ENCODE measurements around the gene NEBL.

The NEBL gene

DNA sequence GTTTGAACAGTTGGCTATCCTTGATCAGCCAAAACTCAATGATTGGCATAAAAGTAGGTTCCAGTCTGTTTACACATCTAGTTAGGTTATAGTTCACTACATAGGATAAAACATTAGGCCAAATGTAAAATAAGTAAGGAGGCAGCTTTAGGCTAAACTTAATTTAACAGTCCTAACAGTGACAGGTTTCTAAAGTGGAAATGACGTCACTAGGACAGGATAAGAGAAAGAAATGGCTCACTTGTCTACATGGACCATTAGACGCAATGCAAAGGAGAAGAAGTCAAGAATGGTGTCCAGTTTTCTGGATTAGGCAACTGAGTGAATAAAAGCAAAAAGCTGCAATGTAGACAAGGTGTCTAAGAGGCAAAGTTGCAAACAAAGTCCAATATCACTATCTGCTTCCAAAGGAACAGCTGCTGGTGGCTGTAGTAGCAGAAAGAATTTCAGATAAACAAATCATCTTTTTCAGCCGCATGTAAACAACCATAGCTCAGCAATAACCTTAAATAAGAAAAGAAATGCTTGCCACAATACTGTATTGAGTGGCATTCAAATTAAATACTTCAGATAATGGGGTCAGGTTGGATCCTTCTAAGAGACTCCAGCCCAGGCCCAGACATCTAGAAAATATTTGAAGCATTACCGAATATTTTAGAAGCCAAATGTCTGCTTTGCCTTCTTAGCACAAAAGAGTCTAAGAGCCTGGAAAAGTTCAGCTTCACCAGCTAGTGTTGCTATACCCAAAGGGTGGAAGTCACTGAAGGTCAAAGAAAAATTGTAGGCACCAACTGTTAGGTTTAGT lies 154.2 kb downstream of the NEBL start:
- H3K4me3 ChIP-seq (ENCODE audit: low read depth, low read length, poor library complexity, severe bottlenecking), result no peak overlapping the region
- no peaks in the 10 kb centered on the region for H3K36me3 ChIP-seq (ENCODE audit: insufficient read depth, low read length)
- no peak overlapping the region for H2AFZ ChIP-seq (ENCODE audit: low read length)
- H3K9me2 ChIP-seq (ENCODE audit: low read depth, low read length), result no peaks in the 10 kb centered on the region
- no peaks in the 10 kb centered on the region for H3F3A ChIP-seq (ENCODE audit: insufficient read depth, low read length)
- H3K9ac ChIP-seq (ENCODE audit: low read length), result no peak overlapping the region
- H3K27ac ChIP-seq (ENCODE audit: low read depth, low read length, poor library complexity, severe bottlenecking), result no peak overlapping the region
- H3K9me3 ChIP-seq (ENCODE audit: low read length), result no peaks in the 10 kb centered on the region
- H4K20me1 ChIP-seq (ENCODE audit: insufficient read depth, low read length), result no peaks in the 10 kb centered on the region
- H3K4me2 ChIP-seq (ENCODE audit: low read length), result no peak overlapping the region
- H3K27me3 ChIP-seq (ENCODE audit: insufficient read depth, low read length), result no peaks in the 10 kb centered on the region
- no peak for TF ChIP-seq EZH2 (IDR thresholded peaks at IDR 0.05; ENCODE audit: borderline replicate concordance, low read length)
- TF ChIP-seq CTCF (IDR thresholded peaks at IDR 0.05; ENCODE audit: low read length), result no peak
- H3K79me2 ChIP-seq (ENCODE audit: insufficient read depth, low read length), result no peaks in the 10 kb centered on the region
- H3K4me1 ChIP-seq (ENCODE audit: insufficient read depth, low read length, severe bottlenecking), result no peaks in the 10 kb centered on the region

- Histone ChIP-seq H2AFZ (ENCODE audit: low read length) (no peak overlapping the region), H3K27me3 (ENCODE audit: insufficient read depth, low read length) (no peaks in the 10 kb centered on the region), H3F3A (ENCODE audit: insufficient read depth, low read length) (no peaks in the 10 kb centered on the region), H3K79me2 (ENCODE audit: insufficient read depth, low read length) (no peaks in the 10 kb centered on the region), H4K20me1 (ENCODE audit: insufficient read depth, low read length) (no peaks in the 10 kb centered on the region), H3K9ac (ENCODE audit: low read length) (no peak overlapping the region), H3K4me2 (ENCODE audit: low read length) (no peak overlapping the region), H3K9me2 (ENCODE audit: low read depth, low read length) (no peaks in the 10 kb centered on the region), H3K4me3 (ENCODE audit: low read depth, low read length, poor library complexity, severe bottlenecking) (no peak overlapping the region), H3K9me3 (ENCODE audit: low read length) (no peaks in the 10 kb centered on the region), H3K4me1 (ENCODE audit: insufficient read depth, low read length, severe bottlenecking) (no peaks in the 10 kb centered on the region), H3K27ac (ENCODE audit: low read depth, low read length, poor library complexity, severe bottlenecking) (no peak overlapping the region), H3K36me3 (ENCODE audit: insufficient read depth, low read length) (no peaks in the 10 kb centered on the region)
- no peak for TF ChIP-seq CTCF (IDR thresholded peaks at IDR 0.05; ENCODE audit: low read length)
- TF ChIP-seq EZH2 (IDR thresholded peaks at IDR 0.05; ENCODE audit: borderline replicate concordance, low read length), result no peak
Observed at GRCh38 chr10:20740120-20740519, 157.0 kb downstream of the NEBL start.

GRCh38 chr10:20737107-20737506 lies 160.0 kb downstream of the NEBL start:
- no peak overlapping the region for H3K4me3 ChIP-seq (ENCODE audit: low read depth, low read length, poor library complexity, severe bottlenecking)
- no peaks in the 10 kb centered on the region for H3K27me3 ChIP-seq (ENCODE audit: insufficient read depth, low read length)
- TF ChIP-seq EZH2 (IDR thresholded peaks at IDR 0.05; ENCODE audit: borderline replicate concordance, low read length), result no peak
- H3K36me3 ChIP-seq (ENCODE audit: insufficient read depth, low read length), result no peaks in the 10 kb centered on the region
- no peaks in the 10 kb centered on the region for H3K9me2 ChIP-seq (ENCODE audit: low read depth, low read length)
- no peaks in the 10 kb centered on the region for H4K20me1 ChIP-seq (ENCODE audit: insufficient read depth, low read length)
- H3K27ac ChIP-seq (ENCODE audit: low read depth, low read length, poor library complexity, severe bottlenecking), result no peak overlapping the region
- H3K79me2 ChIP-seq (ENCODE audit: insufficient read depth, low read length), result no peaks in the 10 kb centered on the region
- no peaks in the 10 kb centered on the region for H3K4me1 ChIP-seq (ENCODE audit: insufficient read depth, low read length, severe bottlenecking)
- H3K9ac ChIP-seq (ENCODE audit: low read length), result no peak overlapping the region
- H2AFZ ChIP-seq (ENCODE audit: low read length), result no peak overlapping the region
- H3K9me3 ChIP-seq (ENCODE audit: low read length), result no peaks in the 10 kb centered on the region
- H3F3A ChIP-seq (ENCODE audit: insufficient read depth, low read length), result no peaks in the 10 kb centered on the region
- H3K4me2 ChIP-seq (ENCODE audit: low read length), result no peak overlapping the region
